ENCODE measurements around the gene PPP1R15A.

GRCh38 chr19:48841047-48841446 lies 31.2 kb upstream of the PPP1R15A start:
- no peak for TF ChIP-seq CTCF (conservative IDR thresholded peaks at IDR 0.05 in 1 of 2, IDR thresholded peaks at IDR 0.05 in 1 of 2; ENCODE audit: low read depth in 1 of 2, low read length in 2 of 2)
- TF ChIP-seq EZH2 (IDR thresholded peaks at IDR 0.05; ENCODE audit: low read length, missing control alignments), result no peak

Measured in fibroblast of lung (primary cell).